AG09309 (cell line): Measurements from ENCODE around the gene DNMT3A.
"Not testable (repeated sequence)": the region's sequence is repeated elsewhere in the genome, so short reads cannot be mapped to it uniquely, and the experiment has no call there.

Source experiments
- DNase-seq: peaks from one replicate; pipeline ENCODE4 v3.0.0-alpha.2; 2010; ENCODE audit warnings: low read depth
- H3K4me3 ChIP-seq: 2 replicates; pipeline ENCODE4 v1.5.1; 2011; ENCODE audit warnings: mild to moderate bottlenecking, low read depth, low read length, moderate library complexity; ENCODE audit not compliant: control insufficient read depth
- TF ChIP-seq, protein P1 (sequence below): IDR thresholded peaks from 2 replicates; pipeline ENCODE4 v1.5.1; 2011; ENCODE audit warnings: mild to moderate bottlenecking, low read depth, low read length, inconsistent platforms; ENCODE audit not compliant: insufficient read depth, control insufficient read depth; ENCODE audit errors: missing control alignments

The DNMT3A gene

DNA sequence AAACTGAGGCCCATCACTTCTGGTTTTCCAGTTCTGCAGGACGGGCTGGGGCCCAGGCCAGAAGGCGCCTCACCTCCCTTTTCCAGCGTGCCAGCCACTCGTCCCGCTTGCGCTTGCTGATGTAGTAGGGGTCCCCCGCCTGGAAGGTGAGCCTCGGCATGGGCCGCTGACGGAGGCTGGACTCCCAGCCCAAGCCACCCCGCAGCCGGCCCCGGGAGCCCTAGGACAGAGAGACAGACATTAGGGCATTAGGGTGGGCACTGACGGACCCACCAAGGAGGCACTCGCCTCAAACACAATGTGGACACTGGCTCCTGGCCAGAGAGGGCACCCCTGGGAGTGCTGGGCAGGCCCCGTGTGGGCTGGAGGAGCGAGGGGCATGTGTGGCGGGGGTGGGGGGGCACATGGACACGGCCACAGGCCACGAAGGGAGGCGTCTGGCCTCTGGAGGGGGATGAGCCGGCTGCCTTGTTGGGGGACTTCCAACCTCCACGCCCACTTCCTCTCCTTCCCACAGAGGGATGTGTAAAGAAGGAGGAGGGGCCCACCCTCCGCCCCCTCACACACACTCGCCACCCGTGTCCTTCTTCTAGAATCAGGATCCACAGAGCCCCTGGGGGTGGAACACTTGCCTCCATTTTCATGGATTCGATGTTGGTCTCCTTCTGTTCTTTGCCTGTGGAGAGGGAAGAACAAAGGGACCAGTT, 66.7 kb downstream of the DNMT3A start:
- TF ChIP-seq, protein P1, sequence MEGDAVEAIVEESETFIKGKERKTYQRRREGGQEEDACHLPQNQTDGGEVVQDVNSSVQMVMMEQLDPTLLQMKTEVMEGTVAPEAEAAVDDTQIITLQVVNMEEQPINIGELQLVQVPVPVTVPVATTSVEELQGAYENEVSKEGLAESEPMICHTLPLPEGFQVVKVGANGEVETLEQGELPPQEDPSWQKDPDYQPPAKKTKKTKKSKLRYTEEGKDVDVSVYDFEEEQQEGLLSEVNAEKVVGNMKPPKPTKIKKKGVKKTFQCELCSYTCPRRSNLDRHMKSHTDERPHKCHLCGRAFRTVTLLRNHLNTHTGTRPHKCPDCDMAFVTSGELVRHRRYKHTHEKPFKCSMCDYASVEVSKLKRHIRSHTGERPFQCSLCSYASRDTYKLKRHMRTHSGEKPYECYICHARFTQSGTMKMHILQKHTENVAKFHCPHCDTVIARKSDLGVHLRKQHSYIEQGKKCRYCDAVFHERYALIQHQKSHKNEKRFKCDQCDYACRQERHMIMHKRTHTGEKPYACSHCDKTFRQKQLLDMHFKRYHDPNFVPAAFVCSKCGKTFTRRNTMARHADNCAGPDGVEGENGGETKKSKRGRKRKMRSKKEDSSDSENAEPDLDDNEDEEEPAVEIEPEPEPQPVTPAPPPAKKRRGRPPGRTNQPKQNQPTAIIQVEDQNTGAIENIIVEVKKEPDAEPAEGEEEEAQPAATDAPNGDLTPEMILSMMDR = no peak
- no peak for DNase-seq

DNA sequence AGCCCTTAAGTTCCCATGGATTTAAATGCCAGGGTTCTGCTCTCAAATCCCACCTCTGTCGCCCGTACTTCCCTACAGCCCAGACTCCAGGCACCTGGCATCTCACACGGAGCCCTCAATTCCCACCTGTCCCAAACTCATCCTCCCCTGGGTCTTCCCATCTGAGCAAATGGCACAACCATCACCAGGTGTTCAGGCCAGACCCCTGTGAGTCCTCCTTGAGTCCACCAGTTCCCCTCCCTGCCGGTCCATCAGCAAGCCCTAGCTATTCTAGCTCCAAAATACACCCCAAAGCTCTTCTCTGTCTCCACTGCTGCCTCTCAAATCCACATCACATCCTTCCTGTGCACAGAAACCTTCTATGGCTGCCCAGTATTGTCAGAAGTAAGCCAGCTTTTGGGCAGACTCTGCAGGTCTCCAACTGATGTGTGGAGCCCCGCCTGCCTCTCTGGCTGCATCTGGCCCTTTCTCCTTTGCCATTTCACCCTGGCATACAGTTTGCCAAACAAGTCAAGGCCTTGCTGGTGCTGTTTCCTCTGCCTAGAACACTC, 67.7 kb downstream of the DNMT3A start:
- DNase-seq = no peak
- TF ChIP-seq, protein P1 = no peak
- no peak overlapping the region for H3K4me3 ChIP-seq

More for the DNA sequence above, 66.7 kb downstream of the DNMT3A start:
- no peak overlapping the region for H3K4me3 ChIP-seq

DNA sequence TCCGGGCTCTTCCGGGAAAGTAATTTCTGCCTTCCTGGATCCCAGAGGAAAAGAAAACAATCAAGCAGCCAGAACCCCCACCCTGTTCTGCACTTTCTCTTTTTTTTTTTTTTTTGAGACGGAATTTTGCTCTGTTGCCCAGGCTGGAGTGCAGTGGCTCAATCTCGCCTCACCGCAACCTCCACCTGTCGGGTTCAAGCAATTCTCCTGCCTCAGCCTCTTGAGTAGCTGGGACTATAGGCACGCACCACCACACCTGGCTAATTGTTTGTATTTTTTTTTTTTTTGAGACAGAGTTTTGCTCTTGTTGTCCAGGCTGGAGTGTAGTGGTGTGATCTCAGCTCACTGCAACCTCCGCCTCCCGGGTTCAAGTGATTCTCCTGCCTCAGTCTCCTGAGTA, 69.0 kb downstream of the DNMT3A start:
- DNase-seq = not testable (repeated sequence)

DNA sequence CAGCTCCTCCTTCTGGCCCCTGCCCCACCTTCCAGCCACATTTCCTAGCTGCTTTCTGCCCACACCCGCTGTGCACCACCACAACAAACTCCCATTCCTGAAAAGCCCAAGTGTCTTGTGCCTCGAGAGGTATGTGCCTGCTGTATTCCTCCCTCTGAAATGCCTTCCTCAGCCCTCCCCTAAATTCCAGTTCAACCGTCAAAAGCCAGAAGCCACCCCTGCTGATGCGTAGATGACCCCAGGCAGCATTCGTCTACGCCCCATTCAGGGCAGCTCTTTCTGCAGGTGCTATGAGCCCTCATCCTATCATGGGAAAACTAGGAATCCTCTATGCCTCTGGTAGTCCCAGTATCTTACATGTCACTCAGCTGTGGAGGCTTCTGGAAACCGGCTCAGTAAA, 71.7 kb downstream of the DNMT3A start:
- DNase-seq = no peak

More for the DNA sequence above, 69.0 kb downstream of the DNMT3A start:
- not testable (repeated sequence) for H3K4me3 ChIP-seq

DNA sequence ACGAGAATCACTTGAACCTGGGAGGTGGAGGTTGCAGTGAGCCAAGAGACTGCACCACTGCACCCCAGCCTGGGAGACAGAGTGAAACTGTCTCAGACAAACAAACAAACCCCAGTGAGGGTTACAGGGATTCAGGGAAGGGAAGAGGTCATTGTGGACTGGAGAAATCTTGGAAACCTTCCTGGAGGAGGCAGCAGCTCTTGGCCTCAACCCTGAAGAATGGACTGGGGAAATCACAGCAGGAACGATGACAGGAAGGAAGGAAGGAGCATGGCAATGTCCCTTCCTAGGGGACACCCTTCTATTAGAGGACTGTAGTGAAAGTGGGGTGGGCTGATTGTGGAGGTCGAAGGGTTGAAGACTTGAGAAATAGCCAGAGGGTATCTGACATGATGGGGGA, 72.5 kb downstream of the DNMT3A start:
- DNase-seq = no peak
- TF ChIP-seq, protein P1 = no peak
- H3K4me3 ChIP-seq = no peak overlapping the region

More for the DNA sequence above, 71.7 kb downstream of the DNMT3A start:
- TF ChIP-seq, protein P1 = no peak
- H3K4me3 ChIP-seq = no peak overlapping the region

DNA sequence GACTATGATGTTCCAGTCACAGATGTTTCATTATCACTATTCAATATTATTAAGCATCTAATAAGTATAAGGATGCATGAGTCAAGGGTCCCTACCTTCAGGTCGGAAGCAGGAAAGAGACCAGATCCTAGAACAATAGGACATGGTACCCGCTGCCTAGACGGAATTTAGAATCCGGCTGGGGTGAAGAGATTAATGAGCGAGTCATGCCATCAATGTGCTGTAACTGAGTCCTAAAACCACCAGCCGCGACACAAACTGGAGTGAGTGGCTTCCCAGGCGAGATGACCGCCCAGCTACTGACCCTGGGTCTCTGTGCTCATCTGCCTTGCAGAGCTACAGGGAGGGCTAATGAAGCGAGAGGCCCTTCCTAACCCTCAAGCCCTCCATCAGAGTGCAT, 73.6 kb downstream of the DNMT3A start:
- TF ChIP-seq, protein P1 = no peak
- DNase-seq = no peak
- no peak overlapping the region for H3K4me3 ChIP-seq

DNA sequence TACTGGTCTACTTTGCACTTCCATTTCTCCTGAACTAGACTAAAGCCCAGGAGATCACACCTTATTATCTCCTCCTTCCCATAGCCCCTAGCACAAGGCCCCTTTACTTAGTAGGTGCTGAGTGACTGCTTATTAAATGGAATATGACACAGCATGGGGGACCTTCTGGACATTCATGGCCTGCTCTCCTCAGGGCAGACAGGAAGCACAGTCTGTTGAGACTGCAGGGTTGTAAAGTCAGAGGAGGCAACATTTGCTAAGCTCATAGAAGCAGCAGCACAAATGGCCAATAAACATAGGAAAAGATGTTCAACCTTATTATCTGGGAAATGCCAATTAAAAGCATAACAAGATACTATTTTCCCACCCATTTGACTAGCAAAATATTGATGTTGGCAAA, 75.3 kb downstream of the DNMT3A start:
- TF ChIP-seq, protein P1 = no peak
- DNase-seq = no peak
- H3K4me3 ChIP-seq = no peak overlapping the region
